HUES64 (cell line): ENCODE measurements around the gene TTI1.
"Not testable (repeated sequence)": the region's sequence is repeated elsewhere in the genome, so short reads cannot be mapped to it uniquely, and the experiment has no call there.

Experiments used
- H3K27ac ChIP-seq: 2 replicates; pipeline ENCODE4 v1.7.0; 2013; ENCODE audit warnings: low read depth, low read length, inconsistent platforms
- H3K27me3 ChIP-seq: 2 replicates; pipeline ENCODE4 v1.6.1; 2013; ENCODE audit warnings: mild to moderate bottlenecking, low read length; ENCODE audit not compliant: insufficient read depth
- H3K36me3 ChIP-seq: 2 replicates; pipeline ENCODE4 v1.6.1; 2013; ENCODE audit warnings: mild to moderate bottlenecking, low read length; ENCODE audit not compliant: insufficient read depth
- H3K4me1 ChIP-seq: 2 replicates; pipeline ENCODE4 v1.6.1; 2013; ENCODE audit warnings: mild to moderate bottlenecking, low read length, moderate library complexity; ENCODE audit not compliant: insufficient read depth
- H3K4me3 ChIP-seq: 2 replicates; pipeline ENCODE4 v1.5.1; 2013; ENCODE audit warnings: mild to moderate bottlenecking, low read length, moderate library complexity
- H3K9ac ChIP-seq: 2 replicates; pipeline ENCODE4 v1.6.1; 2013; ENCODE audit warnings: mild to moderate bottlenecking, low read depth, low read length
- H3K9me3 ChIP-seq: 2 replicates; pipeline ENCODE4 v1.6.1; 2013; ENCODE audit warnings: low read depth, low read length; ENCODE audit not compliant: insufficient read depth
- whole genome bisulfite sequencing: fragments of 150-250, 120-280 bp; methylation state at CpG from one replicate; pipeline ENCODE4 v1.1.7; 2013; ENCODE audit warnings: missing lambda C conversion rate; 5-methylcytosine and 5-hydroxymethylcytosine counted together

The TTI1 gene

DNA sequence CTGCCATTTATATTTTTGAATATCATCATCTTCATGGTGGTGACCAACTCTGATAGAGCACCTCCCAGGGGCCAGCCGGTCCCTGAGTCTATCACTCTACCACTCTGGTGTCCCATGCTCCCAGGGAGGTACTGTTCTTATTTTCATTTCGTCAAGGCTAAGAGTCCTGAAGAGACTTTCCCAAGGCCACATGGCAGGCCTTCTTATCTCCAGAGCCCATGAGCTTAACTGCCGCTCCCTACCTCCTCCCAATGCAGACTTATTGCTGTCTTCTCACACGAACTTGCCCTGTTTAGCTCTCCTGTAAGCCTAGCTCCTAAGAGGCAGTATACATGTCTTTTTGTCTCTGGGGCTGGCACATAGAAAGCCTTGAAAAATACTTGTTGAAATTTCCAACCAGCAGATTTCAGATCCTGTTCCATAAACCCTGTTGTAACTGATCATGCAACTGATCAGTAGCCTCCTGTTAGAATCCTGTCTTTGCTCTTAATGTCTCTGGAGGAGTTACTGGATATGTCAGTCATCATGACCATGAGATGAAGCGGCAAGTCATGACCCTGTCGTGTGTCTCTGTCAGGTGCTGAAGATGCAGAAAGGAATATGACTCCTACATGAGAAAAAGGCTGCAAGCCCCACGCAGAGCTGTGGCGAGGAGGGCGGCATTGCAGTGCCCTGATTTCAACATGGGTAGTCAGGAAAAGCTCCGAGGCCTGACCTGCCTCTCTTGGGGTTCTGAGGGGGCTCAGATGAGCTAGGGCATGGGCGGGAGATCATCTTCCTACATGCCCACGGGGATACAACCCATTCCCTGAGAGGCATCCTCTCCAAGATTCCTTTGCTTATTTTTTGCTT, 60.0 kb downstream of the TTI1 start:
- WGBS, result 88% methylated on average over 12 of the region's 12 CpGs
- H3K36me3 ChIP-seq, result no peaks in the 10 kb centered on the region

DNA sequence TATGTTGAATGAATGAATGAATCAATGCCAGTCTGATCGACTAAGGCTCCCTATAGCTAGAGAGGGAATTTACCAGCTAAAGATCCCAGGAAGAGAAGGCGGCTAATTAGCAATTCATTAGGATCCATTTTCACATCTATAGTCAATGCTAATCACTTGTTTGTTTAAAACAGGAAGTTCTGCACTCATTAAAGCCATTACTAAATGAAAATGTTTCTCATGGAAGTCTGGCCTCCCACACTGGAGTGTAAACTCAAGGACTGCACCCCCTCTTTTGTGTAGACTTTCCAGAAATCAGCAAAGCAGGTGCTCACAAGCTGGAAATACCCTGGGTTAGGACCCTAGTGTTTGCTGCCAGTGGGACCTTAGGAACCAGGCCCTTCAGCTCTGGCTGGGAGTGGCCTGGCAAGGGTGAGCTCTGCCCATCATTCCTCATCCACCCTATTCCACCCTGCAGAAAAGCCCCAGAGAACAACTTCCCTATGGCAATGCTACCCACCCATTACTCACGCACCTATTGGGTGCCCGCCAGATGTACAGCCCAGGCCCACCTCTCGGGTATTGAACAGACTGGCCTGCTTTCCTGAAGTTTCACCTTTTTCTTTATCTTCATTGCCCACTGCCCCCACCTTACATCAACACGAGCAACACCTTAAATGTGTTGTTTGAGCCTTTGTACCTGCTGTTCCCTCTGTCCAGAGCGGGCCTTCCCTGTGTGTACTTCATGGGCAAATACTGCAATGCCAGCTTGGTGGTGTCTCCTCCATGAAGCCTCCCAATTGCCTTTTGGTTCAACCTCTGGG, 60.8 kb downstream of the TTI1 start:
- WGBS, result 73% methylated on average over 7 of the region's 7 CpGs
- H3K9ac ChIP-seq, result no peak overlapping the region
- H3K27ac ChIP-seq, result no peak overlapping the region

More for the DNA sequence above, 60.0 kb downstream of the TTI1 start:
- Histone ChIP-seq H3K27me3 (peaks cover 5% of the 10 kb centered on the region; the same call in 1 of the 2 replicates), H3K9me3 (0 out of 2 replicates have a peak, but pooled peaks cover 8% of the 10 kb centered on the region), H3K4me1 (peaks cover 23% of the 10 kb centered on the region), H3K27ac (no peak overlapping the region), H3K4me3 (no peak overlapping the region), H3K9ac (no peak overlapping the region)

DNA sequence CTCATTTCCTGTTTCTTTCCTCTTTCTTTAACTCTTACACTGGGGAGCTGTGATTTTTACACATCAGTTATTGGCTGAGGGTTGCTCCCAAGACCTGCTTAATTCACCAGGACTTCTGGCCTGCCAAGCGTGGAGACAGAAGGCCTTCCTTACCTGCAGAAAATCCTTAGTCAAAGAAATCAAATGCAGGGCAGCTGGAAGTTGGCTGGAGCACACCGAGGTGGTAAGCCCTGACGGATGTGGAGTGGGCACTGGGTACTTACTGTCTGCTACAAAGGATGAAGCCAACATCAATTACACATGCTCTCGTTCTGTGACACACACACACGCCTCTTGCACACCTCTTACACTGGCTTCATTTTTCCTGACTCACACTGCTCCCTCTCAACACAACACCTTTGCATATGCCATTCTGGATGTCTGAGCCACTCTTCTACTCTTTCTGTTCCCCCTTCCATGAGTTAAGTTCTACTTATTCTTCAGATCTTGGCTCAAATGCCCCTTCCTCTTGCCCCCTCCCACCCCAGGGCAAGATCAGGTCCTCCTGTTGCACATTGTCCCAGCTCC, 61.6 kb downstream of the TTI1 start:
- 0 out of 2 replicates have a peak, but pooled peaks cover 8% of the 10 kb centered on the region for H3K9me3 ChIP-seq
- H3K4me3 ChIP-seq, result no peak overlapping the region
- 92% methylated on average over 5 of the region's 5 CpGs for WGBS
- peaks cover 19% of the 10 kb centered on the region for H3K4me1 ChIP-seq
- H3K36me3 ChIP-seq, result no peaks in the 10 kb centered on the region
- H3K9ac ChIP-seq, result no peak overlapping the region
- H3K27me3 ChIP-seq, result peaks cover 5% of the 10 kb centered on the region; the same call in 1 of the 2 replicates
- no peak overlapping the region for H3K27ac ChIP-seq

More for the DNA sequence above, 60.8 kb downstream of the TTI1 start:
- peaks cover 5% of the 10 kb centered on the region; the same call in 1 of the 2 replicates for H3K27me3 ChIP-seq
- H3K36me3 ChIP-seq, result no peaks in the 10 kb centered on the region
- 0 out of 2 replicates have a peak, but pooled peaks cover 8% of the 10 kb centered on the region for H3K9me3 ChIP-seq
- no peak overlapping the region for H3K4me3 ChIP-seq
- H3K4me1 ChIP-seq, result peaks cover 23% of the 10 kb centered on the region

DNA sequence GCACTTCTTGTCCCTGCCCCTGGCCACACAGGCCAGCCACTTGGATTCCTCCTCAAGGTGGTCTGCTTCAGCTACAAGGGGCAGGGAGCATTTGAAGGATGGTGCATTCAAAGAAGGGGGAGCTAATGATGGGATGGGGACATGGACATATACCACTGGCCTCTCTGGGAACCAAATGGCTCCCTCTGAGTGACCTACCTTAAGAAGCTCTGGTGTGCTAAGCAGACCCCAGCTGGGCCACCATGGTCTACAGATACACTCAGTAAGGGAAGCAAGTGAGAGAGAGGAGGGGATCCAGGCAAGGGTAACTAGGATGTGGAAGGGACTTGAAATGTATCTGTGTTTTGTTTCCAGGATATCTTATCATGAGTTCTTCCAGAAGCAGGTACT, 62.4 kb downstream of the TTI1 start:
- Histone ChIP-seq H3K9me3 (0 out of 2 replicates have a peak, but pooled peaks cover 8% of the 10 kb centered on the region), H3K9ac (no peak overlapping the region), H3K4me1 (peaks cover 17% of the 10 kb centered on the region), H3K4me3 (no peak overlapping the region), H3K36me3 (no peaks in the 10 kb centered on the region), H3K27ac (no peak overlapping the region), H3K27me3 (peaks cover 5% of the 10 kb centered on the region; the same call in 1 of the 2 replicates)

DNA sequence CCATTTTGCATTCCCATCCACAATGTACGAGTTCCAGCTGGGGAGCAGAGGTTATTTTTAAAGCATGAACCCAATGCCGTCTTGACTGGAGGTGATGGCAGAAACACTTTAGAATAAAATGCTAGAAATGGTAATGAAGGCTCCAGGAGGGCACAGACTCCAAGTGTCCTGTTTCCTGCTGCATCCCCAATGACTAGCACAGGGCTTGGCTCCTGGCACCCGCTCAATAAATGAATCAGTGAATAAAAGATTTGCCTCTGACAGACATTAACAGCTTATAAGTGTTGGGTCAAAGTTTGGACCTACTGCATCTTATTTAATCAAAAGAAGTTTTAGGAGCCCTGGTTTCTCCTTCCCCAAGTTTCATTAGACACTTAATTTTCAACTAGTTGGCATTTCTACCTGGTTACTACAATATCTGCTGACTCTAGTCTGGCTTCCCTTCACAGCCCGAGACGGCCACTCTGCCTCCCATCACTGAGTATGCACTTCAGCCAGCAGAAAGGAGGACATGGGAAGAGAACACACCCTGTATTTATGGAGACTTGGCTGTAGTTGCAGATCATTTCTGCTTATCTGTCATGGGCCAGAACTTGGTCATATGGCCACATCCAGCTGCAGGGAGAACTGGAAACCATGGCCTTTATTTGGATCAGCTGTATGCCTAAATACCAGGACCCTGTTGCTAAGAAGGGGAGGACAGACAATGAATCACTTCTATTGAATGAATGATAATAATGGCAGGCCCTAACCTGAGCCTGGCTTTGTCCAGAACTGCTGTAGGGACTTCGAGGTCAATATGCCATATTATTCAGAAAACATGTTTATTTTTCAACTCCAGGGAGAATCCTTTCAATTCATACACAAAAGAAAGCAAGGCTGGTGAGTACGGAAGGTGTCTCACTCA, 63.1 kb downstream of the TTI1 start:
- WGBS, result 83% methylated on average over 7 of the region's 7 CpGs
- Histone ChIP-seq H3K9me3 (0 out of 2 replicates have a peak, but pooled peaks cover 8% of the 10 kb centered on the region), H3K27ac (no peak overlapping the region), H3K36me3 (no peaks in the 10 kb centered on the region), H3K4me3 (no peak overlapping the region), H3K4me1 (peaks cover 17% of the 10 kb centered on the region), H3K9ac (no peak overlapping the region), H3K27me3 (peaks cover 5% of the 10 kb centered on the region; the same call in 1 of the 2 replicates)

DNA sequence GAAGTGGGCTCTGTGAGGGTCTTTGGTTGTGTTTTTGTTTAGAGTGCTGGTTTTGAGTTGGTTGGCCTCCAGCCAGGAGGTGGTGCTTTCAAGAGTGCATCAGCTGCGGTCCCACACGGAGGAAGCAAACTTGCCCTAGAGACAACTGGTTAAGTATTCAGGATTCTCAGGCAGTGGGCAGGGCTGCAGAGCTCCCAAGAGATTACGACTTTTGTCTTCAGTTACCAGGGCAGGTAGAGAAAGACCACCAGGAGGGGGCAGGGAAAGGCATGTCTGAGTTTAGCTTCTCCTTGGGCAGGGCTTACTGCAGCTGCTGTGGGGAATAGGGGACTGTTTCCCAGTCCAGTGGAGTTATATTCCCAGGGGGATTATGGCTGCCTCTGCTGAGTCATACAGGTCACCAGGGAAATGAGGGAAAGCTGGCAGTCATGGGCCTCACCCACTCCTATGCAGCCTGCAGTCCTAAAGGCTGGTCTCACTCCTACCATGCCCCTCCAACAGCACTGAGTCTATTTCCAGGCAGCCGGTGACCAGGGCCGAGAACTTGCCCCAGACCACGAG, 64.3 kb downstream of the TTI1 start:
- H3K36me3 ChIP-seq, result no peaks in the 10 kb centered on the region
- H3K4me1 ChIP-seq, result peaks cover 17% of the 10 kb centered on the region
- H3K9me3 ChIP-seq, result 0 out of 2 replicates have a peak, but pooled peaks cover 8% of the 10 kb centered on the region
- WGBS, result 56% methylated on average over 6 of the region's 6 CpGs
- peaks cover 5% of the 10 kb centered on the region; the same call in 1 of the 2 replicates for H3K27me3 ChIP-seq
- H3K9ac ChIP-seq, result no peak overlapping the region; the same call in 1 of the 2 replicates
- H3K27ac ChIP-seq, result no peak overlapping the region
- no peak overlapping the region for H3K4me3 ChIP-seq

DNA sequence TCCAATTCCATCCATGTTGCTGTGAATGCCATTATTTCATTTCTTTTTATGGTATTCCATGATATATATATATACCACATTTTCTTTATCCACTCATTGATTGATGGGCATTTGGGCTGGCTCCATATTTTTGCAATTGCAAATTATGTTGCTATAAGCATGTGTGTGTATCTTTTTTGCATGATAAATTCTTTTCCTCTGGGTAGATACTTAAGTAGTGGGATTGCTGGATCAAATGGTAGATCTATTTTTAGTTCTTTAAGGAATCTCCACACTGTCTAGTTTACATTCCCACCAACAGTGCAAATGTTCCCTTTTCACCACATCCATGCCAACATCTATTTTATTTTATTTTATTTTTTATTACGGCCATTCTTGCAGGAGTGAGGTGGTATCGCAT, 69.8 kb downstream of the TTI1 start:
- H3K9ac ChIP-seq, H3K9me3 ChIP-seq, H3K4me1 ChIP-seq, H3K36me3 ChIP-seq, H3K27ac ChIP-seq, H3K27me3 ChIP-seq, H3K4me3 ChIP-seq: not testable (repeated sequence)
- 94% methylated on average over 2 of the region's 2 CpGs for WGBS

DNA sequence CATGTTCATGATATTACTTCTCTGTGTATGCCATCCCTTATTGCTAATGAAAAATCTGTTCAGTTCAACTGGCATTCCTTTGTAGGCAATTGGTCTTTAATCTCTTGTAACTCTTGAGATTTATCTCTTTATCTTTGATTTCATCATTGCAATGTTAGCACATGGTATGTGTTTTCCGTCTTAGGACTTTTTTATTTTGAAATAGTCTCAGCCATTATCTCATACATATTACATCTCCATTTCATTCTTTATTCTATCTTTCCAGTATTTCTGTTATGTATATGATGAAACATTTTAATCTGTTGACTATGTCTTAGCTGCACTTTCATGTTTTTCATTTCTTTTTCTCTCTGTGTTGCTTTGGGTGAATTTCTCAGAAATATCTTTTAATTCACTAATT, 72.2 kb downstream of the TTI1 start:
- H3K4me3 ChIP-seq, result no peak overlapping the region
- H3K36me3 ChIP-seq, result no peaks in the 10 kb centered on the region
- peaks cover 7% of the 10 kb centered on the region; the same call in 1 of the 2 replicates for H3K4me1 ChIP-seq
- H3K9ac ChIP-seq, result no peak overlapping the region
- H3K27me3 ChIP-seq, result no peaks in the 10 kb centered on the region
- no CpG with 5 or more reads among the region's 1 CpG for WGBS
- no peak overlapping the region for H3K27ac ChIP-seq
- no peaks in the 10 kb centered on the region for H3K9me3 ChIP-seq

DNA sequence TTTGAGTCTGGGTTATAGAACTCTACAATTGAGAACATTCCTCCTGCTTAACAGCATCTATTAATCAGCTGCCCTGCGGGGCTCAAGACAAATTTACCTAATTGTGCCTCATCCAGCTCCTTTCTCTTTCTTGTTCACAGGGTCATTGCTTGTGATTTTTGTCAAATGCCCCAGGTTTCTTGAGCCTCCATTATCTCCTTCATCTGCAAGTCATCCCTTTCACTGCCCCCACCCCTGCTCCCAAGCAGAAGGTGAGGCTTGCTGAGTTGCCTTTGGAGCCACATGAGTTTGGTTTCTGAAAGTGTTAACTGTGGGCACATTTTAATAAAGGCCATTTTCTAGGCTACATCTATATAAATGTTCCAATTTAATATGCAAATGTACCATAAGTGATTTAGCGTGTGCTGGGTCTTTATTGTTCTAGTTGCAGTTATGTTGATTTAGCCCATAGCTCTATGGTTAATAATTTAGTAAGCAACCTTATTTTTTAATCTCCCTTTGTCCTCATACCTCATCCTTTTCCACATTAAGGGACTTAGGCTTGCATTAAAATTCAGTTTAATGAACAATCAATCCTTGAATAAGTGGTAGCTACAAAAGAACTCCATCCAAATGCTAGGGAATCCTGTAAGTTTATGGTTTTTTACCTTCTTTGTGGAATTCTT, 74.3 kb downstream of the TTI1 start:
- Histone ChIP-seq H3K36me3 (no peaks in the 10 kb centered on the region), H3K9ac (no peak overlapping the region), H3K4me3 (no peak overlapping the region), H3K27me3 (no peaks in the 10 kb centered on the region), H3K27ac (no peak overlapping the region), H3K9me3 (no peaks in the 10 kb centered on the region), H3K4me1 (peaks cover 7% of the 10 kb centered on the region; the same call in 1 of the 2 replicates)
- WGBS, result 80% methylated on average over 1 of the region's 2 CpGs
